DOHH2 (cell line): ENCODE data around the gene ASTN1.
A peak's percentile ranks its signal among the peaks of the same experiment; 100 is the strongest.

Experiments
- H3F3A ChIP-seq: fragments of 200-600 bp; sonication (generic), shearing (Covaris generic); 2 replicates; pipeline ENCODE4 v1.6.0; 2016; ENCODE audit warnings: antibody characterized with exemption, mild to moderate bottlenecking; ENCODE audit not compliant: control insufficient read depth, insufficient read depth
- H3K27ac ChIP-seq: fragments of 200-600 bp; sonication (generic); 2 replicates; pipeline ENCODE4 v1.5.1; 2014; ENCODE audit warnings: low read depth, mild to moderate bottlenecking, low read length, moderate library complexity
- H3K27me3 ChIP-seq: fragments of 200-600 bp; sonication (generic); 2 replicates; pipeline ENCODE4 v1.6.1; 2014; ENCODE audit warnings: mild to moderate bottlenecking, low read length, mixed read lengths; ENCODE audit not compliant: control insufficient read depth
- H3K36me3 ChIP-seq: fragments of 200-600 bp; sonication (generic); 2 replicates; pipeline ENCODE4 v1.6.1; 2014; ENCODE audit warnings: mild to moderate bottlenecking, low read length, moderate library complexity, mixed read lengths; ENCODE audit not compliant: control insufficient read depth
- H3K4me1 ChIP-seq: fragments of 200-600 bp; sonication (generic); 2 replicates; pipeline ENCODE4 v1.6.1; 2014; ENCODE audit warnings: mild to moderate bottlenecking, low read length, mixed read lengths; ENCODE audit not compliant: control insufficient read depth
- H3K4me2 ChIP-seq: fragments of 200-600 bp; sonication (generic); 2 replicates; pipeline ENCODE4 v1.6.0; 2014; ENCODE audit warnings: mild to moderate bottlenecking, low read length, moderate library complexity
- H3K4me3 ChIP-seq: fragments of 200-600 bp; sonication (generic); 2 replicates; pipeline ENCODE4 v1.5.1; 2014; ENCODE audit warnings: mild to moderate bottlenecking, low read length, mixed read lengths
- H3K79me2 ChIP-seq: fragments of 200-600 bp; sonication (generic); 2 replicates; pipeline ENCODE4 v1.6.1; 2014; ENCODE audit warnings: mild to moderate bottlenecking, low read length, mixed read lengths; ENCODE audit not compliant: control insufficient read depth
- H3K9me2 ChIP-seq: fragments of 200-600 bp; sonication (generic); replicated peaks from 2 replicates; pipeline ENCODE4 v1.6.1; 2014; ENCODE audit warnings: mild to moderate bottlenecking, low read length, mixed read lengths; ENCODE audit not compliant: control insufficient read depth
- H3K9me3 ChIP-seq: fragments of 200-600 bp; sonication (generic); 2 replicates; pipeline ENCODE4 v1.6.1; 2014; ENCODE audit warnings: antibody characterized with exemption, low read length, mixed read lengths; ENCODE audit not compliant: control insufficient read depth, insufficient read depth
- H4K20me1 ChIP-seq: fragments of 200-600 bp; sonication (generic); 2 replicates; pipeline ENCODE4 v1.6.0; 2014; ENCODE audit warnings: low read depth, mild to moderate bottlenecking, antibody characterized with exemption, low read length, moderate library complexity; ENCODE audit not compliant: control insufficient read depth, insufficient read depth
- EZH2phosphoT487 ChIP-seq: fragments of 200-600 bp; sonication (generic); IDR thresholded peaks from 2 replicates; pipeline ENCODE4 v1.6.1; 2017; ENCODE audit warnings: borderline replicate concordance, mild to moderate bottlenecking, antibody characterized with exemption, low read length, moderate library complexity, mixed read lengths
- TF ChIP-seq, protein P1 (sequence below): fragments of 200-600 bp; sonication (generic); IDR thresholded peaks from one replicate; pipeline ENCODE4 v1.5.1; 2014; ENCODE audit warnings: antibody characterized with exemption, mild to moderate bottlenecking, low read depth, low read length; ENCODE audit not compliant: poor library complexity, severe bottlenecking

The ASTN1 gene

DNA sequence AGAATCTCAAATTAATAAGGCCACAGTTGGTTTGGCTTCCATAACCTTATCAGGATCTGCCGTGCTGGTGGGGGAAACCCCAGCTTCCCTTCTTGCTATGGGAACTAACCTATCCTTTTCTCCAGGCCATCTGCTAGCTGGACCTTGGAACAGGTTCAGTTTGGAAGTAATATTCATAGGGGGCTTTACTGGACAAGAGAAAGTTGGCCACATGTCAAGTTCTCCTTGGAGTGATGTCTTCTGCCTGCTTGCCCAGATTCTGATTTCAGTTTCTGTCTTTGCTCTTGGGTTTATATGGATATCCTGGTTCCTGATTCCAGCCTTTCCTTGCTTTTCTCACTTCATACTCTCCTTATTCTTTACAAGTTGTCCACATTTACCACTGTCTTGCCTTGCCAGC lies 279.6 kb downstream of the ASTN1 start:
- Histone ChIP-seq H3K27me3 (no peaks in the 10 kb centered on the region), H3K79me2 (no peaks in the 10 kb centered on the region), H3K36me3 (no peaks in the 10 kb centered on the region), H3K4me3 (no peak overlapping the region), H3K4me2 (no peak overlapping the region), H4K20me1 (no peaks in the 10 kb centered on the region), H3K27ac (no peak overlapping the region), H3K4me1 (no peaks in the 10 kb centered on the region), H3K9me2 (no peaks in the 10 kb centered on the region), H3K9me3 (no peaks in the 10 kb centered on the region), H3F3A (no peaks in the 10 kb centered on the region)
- TF ChIP-seq, protein P1, sequence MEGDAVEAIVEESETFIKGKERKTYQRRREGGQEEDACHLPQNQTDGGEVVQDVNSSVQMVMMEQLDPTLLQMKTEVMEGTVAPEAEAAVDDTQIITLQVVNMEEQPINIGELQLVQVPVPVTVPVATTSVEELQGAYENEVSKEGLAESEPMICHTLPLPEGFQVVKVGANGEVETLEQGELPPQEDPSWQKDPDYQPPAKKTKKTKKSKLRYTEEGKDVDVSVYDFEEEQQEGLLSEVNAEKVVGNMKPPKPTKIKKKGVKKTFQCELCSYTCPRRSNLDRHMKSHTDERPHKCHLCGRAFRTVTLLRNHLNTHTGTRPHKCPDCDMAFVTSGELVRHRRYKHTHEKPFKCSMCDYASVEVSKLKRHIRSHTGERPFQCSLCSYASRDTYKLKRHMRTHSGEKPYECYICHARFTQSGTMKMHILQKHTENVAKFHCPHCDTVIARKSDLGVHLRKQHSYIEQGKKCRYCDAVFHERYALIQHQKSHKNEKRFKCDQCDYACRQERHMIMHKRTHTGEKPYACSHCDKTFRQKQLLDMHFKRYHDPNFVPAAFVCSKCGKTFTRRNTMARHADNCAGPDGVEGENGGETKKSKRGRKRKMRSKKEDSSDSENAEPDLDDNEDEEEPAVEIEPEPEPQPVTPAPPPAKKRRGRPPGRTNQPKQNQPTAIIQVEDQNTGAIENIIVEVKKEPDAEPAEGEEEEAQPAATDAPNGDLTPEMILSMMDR, result no peak
- no peak for TF ChIP-seq EZH2phosphoT487

DNA sequence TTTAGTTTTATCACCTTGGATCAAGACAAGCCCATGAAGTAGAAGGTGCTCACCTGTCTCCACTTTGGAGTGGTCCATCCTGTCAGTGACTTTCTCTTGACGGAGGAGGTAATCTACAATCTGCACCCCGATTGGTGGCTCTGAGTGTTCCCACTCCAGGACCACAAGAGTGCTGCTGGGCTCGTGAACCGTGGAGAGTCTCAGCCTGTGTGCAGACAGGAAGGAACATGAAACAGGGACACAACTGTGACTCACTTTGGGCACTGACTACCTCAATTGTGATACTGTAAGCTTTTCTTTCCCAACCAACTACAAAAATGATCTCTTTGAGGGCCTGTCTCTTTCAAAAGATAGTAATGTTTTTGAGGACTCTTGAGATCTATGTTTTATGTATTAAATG lies 280.2 kb downstream of the ASTN1 start:
- Histone ChIP-seq H3K36me3 (no peaks in the 10 kb centered on the region), H3K4me1 (no peaks in the 10 kb centered on the region), H3K79me2 (no peaks in the 10 kb centered on the region), H3K27ac (no peak overlapping the region), H4K20me1 (no peaks in the 10 kb centered on the region), H3K4me2 (no peak overlapping the region), H3K9me2 (no peaks in the 10 kb centered on the region), H3K9me3 (no peaks in the 10 kb centered on the region), H3K27me3 (no peaks in the 10 kb centered on the region), H3K4me3 (no peak overlapping the region), H3F3A (no peaks in the 10 kb centered on the region)
- TF ChIP-seq, protein P1, result no peak
- TF ChIP-seq EZH2phosphoT487, result no peak

DNA sequence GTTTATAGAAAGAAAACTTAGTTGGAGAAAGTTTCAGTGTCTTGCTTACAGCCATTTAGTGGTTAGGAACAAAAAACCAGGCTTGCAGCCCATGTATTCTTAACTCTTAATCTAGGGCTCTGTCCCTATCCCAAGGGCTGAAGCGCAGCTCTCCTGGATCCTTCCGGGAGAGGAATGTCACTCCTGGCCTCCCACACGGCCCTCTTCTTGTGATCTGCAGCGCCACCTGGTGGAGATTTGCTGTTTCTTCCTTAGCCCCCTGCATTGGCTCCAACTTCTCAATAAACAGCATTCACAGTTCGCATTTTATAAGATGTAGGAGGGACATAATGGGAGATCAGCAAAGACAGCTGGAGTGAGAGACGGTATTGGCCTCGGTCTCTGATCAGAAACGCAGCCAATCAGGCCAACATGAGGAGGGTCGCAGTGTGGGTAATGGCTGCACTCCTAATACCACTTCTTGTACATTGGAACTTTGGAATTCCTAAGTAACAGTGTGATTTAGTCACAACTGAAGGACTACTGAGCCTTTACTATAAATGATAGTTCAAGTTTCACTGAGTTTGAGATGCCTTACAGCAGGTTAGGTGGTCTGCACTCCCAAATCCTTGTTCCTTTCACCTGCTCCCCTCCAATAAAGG lies 283.4 kb downstream of the ASTN1 start:
- Histone ChIP-seq H3K36me3 (no peaks in the 10 kb centered on the region), H3K27me3 (no peaks in the 10 kb centered on the region), H3K4me3 (no peak overlapping the region), H3F3A (no peaks in the 10 kb centered on the region), H3K27ac (no peak overlapping the region), H3K9me3 (no peaks in the 10 kb centered on the region), H4K20me1 (no peaks in the 10 kb centered on the region), H3K79me2 (no peaks in the 10 kb centered on the region), H3K4me1 (no peaks in the 10 kb centered on the region), H3K9me2 (no peaks in the 10 kb centered on the region), H3K4me2 (no peak overlapping the region)
- no peak for TF ChIP-seq EZH2phosphoT487
- TF ChIP-seq, protein P1, result peak; percentile 93
